Peyer's patch (tissue), 4 donors: ENCODE results near the gene CHRD.

Experiments used
- POLR2A ChIP-seq, 2 donors: fragments of 450-650 bp; IDR thresholded peaks; one replicate each; pipeline ENCODE4 v1.5.1; 2017; ENCODE audit warnings: antibody characterized with exemption in 2 of 2, mild to moderate bottlenecking in 2 of 2, moderate library complexity in 2 of 2
- TF ChIP-seq, protein P1 (sequence below), 6 experiments: fragments of 450-650 bp in 4 of 6; fragments of 200-600 bp in 2 of 6; sonication (generic) in 1 of 6; IDR thresholded peaks; one replicate each; pipeline ENCODE4 v1.5.1; 2017 to 2019; ENCODE audit warnings: antibody characterized with exemption in 6 of 6, mild to moderate bottlenecking in 3 of 6, moderate library complexity in 1 of 6

DNA sequence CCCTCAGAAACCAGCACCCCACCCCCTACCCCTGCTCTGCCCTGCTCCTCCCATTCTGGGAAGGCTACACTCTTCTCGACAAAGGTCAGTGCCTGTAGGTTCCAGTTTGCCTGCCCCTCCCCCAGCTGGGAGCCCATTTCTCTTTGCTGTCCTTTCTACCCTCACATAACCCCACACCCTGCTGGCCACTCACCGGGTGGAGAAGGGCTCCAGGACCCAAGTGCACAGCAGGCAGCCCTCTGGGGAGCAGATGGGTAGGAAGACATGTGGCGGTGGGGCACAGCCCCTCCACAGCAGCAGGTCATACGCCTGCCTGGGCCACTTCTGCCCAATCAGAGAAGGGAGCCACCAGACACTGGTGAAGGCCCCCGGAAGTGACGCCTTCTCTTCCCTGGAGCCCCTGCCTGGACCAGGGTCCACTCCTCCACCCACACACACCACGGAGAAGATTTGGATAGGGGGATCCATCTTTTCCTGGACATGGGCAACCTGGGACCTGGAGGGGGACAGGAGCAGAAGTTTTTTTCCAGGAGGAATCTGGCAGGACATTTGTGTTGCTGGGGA is 1.9 kb upstream of the CHRD start, which contains the start of gene THPO:
- TF ChIP-seq, protein P1, sequence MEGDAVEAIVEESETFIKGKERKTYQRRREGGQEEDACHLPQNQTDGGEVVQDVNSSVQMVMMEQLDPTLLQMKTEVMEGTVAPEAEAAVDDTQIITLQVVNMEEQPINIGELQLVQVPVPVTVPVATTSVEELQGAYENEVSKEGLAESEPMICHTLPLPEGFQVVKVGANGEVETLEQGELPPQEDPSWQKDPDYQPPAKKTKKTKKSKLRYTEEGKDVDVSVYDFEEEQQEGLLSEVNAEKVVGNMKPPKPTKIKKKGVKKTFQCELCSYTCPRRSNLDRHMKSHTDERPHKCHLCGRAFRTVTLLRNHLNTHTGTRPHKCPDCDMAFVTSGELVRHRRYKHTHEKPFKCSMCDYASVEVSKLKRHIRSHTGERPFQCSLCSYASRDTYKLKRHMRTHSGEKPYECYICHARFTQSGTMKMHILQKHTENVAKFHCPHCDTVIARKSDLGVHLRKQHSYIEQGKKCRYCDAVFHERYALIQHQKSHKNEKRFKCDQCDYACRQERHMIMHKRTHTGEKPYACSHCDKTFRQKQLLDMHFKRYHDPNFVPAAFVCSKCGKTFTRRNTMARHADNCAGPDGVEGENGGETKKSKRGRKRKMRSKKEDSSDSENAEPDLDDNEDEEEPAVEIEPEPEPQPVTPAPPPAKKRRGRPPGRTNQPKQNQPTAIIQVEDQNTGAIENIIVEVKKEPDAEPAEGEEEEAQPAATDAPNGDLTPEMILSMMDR (IDR thresholded peaks at IDR 0.05), result no peak
- TF ChIP-seq POLR2A (IDR thresholded peaks at IDR 0.05), result no peak
